ENCODE results near the gene TINCR.
A peak's percentile ranks its signal among the peaks of the same experiment; 100 is the strongest.
"Not testable (repeated sequence)": the region's sequence is repeated elsewhere in the genome, so short reads cannot be mapped to it uniquely, and the experiment has no call there.

TINCR gene

GRCh38 chr19:5558101-5558621 is 9.6 kb downstream of the TINCR start:
- no peak for DNase-seq (ENCODE audit: low read depth)

GRCh38 chr19:5557691-5558090 is 10.1 kb downstream of the TINCR start:
- DNase-seq (ENCODE audit: low read depth): no peak

GRCh38 chr19:5554828-5555227 is 12.9 kb downstream of the TINCR start:
- no peak for DNase-seq (ENCODE audit: low read depth)

- DNase-seq (ENCODE audit: low read depth): no peak
These were observed 13.9 kb downstream of the TINCR start for GRCh38 chr19:5553892-5554291.

GRCh38 chr19:5547881-5548280 is 19.9 kb downstream of the TINCR start:
- peak; percentile 6 for DNase-seq (ENCODE audit: low read depth)

GRCh38 chr19:5545984-5546383 is 21.8 kb downstream of the TINCR start:
- DNase-seq (ENCODE audit: low read depth): no peak

- no peak for DNase-seq (ENCODE audit: low read depth)
These were observed 22.7 kb downstream of the TINCR start for GRCh38 chr19:5545051-5545450.

- DNase-seq (ENCODE audit: low read depth): no peak
These were observed 25.1 kb downstream of the TINCR start for GRCh38 chr19:5542665-5543064.

- DNase-seq (ENCODE audit: low read depth): no peak
These were observed 26.3 kb downstream of the TINCR start for GRCh38 chr19:5541456-5541855.

GRCh38 chr19:5540208-5540607 is 27.5 kb downstream of the TINCR start:
- DNase-seq (ENCODE audit: low read depth): no peak

- no peak for DNase-seq (ENCODE audit: low read depth)
These were observed 29.9 kb downstream of the TINCR start for GRCh38 chr19:5537870-5538269.

GRCh38 chr19:5536982-5537579 is 30.7 kb downstream of the TINCR start:
- not testable (repeated sequence) for DNase-seq (ENCODE audit: low read depth)

GRCh38 chr19:5536337-5536894 is 31.3 kb downstream of the TINCR start:
- no peak for DNase-seq (ENCODE audit: low read depth)

GRCh38 chr19:5534787-5535586 is 32.8 kb downstream of the TINCR start:
- DNase-seq (ENCODE audit: low read depth): no peak

GRCh38 chr19:5533257-5533656 is 34.5 kb downstream of the TINCR start:
- DNase-seq (ENCODE audit: low read depth): no peak

- no peak for DNase-seq (ENCODE audit: low read depth)
These were observed 37.1 kb downstream of the TINCR start for GRCh38 chr19:5530701-5531100.

- no peak for DNase-seq (ENCODE audit: low read depth)
These were observed 41.1 kb downstream of the TINCR start for GRCh38 chr19:5526691-5527090.

- DNase-seq (ENCODE audit: low read depth): no peak
These were observed 43.7 kb downstream of the TINCR start for GRCh38 chr19:5524081-5524480.

GRCh38 chr19:5522106-5522505 is 45.6 kb downstream of the TINCR start:
- no peak for DNase-seq (ENCODE audit: low read depth)

- no peak for DNase-seq (ENCODE audit: low read depth)
These were observed 47.3 kb downstream of the TINCR start for GRCh38 chr19:5520501-5520900.

- DNase-seq (ENCODE audit: low read depth): no peak
These were observed 48.7 kb downstream of the TINCR start for GRCh38 chr19:5519076-5519475.

GRCh38 chr19:5515737-5516136 is 52.0 kb downstream of the TINCR start:
- no peak for DNase-seq (ENCODE audit: low read depth)

- no peak for DNase-seq (ENCODE audit: low read depth)
These were observed 53.8 kb downstream of the TINCR start for GRCh38 chr19:5514001-5514400.

Measured in fibroblast of the conjunctiva (primary cell).